Duodenal mucosa (tissue), 2 donors: ENCODE results near the gene YAE1.

Experiments
- H3K27ac ChIP-seq: one replicate; pipeline ENCODE4 v1.7.0; 2013; ENCODE audit warnings: low read depth, low read length
- H3K27me3 ChIP-seq, 2 donors: one replicate each; pipeline ENCODE4 v1.7.0; 2013; ENCODE audit warnings: low read length in 2 of 2, control low read depth in 1 of 2; ENCODE audit not compliant: insufficient read depth in 2 of 2, control insufficient read depth in 1 of 2
- H3K36me3 ChIP-seq, 2 donors: one replicate each; pipeline ENCODE4 v1.7.0; 2013; ENCODE audit warnings: low read length in 2 of 2, control low read depth in 1 of 2; ENCODE audit not compliant: insufficient read depth in 2 of 2, control insufficient read depth in 1 of 2
- H3K4me1 ChIP-seq, 2 donors: one replicate each; pipeline ENCODE4 v1.7.0; 2013; ENCODE audit warnings: low read length in 2 of 2, control low read depth in 1 of 2; ENCODE audit not compliant: insufficient read depth in 2 of 2, control insufficient read depth in 1 of 2
- H3K4me3 ChIP-seq, 2 donors: one replicate each; pipeline ENCODE4 v1.7.0; 2013; ENCODE audit warnings: low read length in 2 of 2, low read depth in 1 of 2
- H3K9ac ChIP-seq, 2 donors: one replicate each; pipeline ENCODE4 v1.7.0; 2013; ENCODE audit warnings: low read length in 2 of 2, low read depth in 1 of 2
- H3K9me3 ChIP-seq, 2 donors: one replicate each; pipeline ENCODE4 v1.7.0; 2013; ENCODE audit warnings: low read length in 2 of 2, control low read depth in 1 of 2; ENCODE audit not compliant: control insufficient read depth in 1 of 2

YAE1 gene

GRCh38 chr7:39550411-39550810 is 15.8 kb upstream of the YAE1 start:
- Histone ChIP-seq H3K36me3 (no peaks in the 10 kb centered on the region), H3K27ac (no peak overlapping the region), H3K9ac (no peak overlapping the region), H3K27me3 (no peaks in the 10 kb centered on the region), H3K4me3 (no peak overlapping the region), H3K9me3 (peaks cover 7 to 9% of the 10 kb centered on the region in 2 donors), H3K4me1 (no peaks in the 10 kb centered on the region)

- no peaks in the 10 kb centered on the region for H3K4me1 ChIP-seq
- no peaks in the 10 kb centered on the region for H3K36me3 ChIP-seq
- H3K9ac ChIP-seq: no peak overlapping the region
- no peaks in the 10 kb centered on the region for H3K9me3 ChIP-seq
- H3K4me3 ChIP-seq: no peak overlapping the region
- no peaks in the 10 kb centered on the region for H3K27me3 ChIP-seq
- no peak overlapping the region for H3K27ac ChIP-seq
Observed at GRCh38 chr7:39553436-39553835, 12.8 kb upstream of the YAE1 start.

GRCh38 chr7:39554583-39555165 is 11.5 kb upstream of the YAE1 start:
- no peaks in the 10 kb centered on the region for H3K27me3 ChIP-seq

GRCh38 chr7:39557222-39557621 is 9.0 kb upstream of the YAE1 start:
- Histone ChIP-seq H3K36me3 (no peaks in the 10 kb centered on the region), H3K4me1 (peaks cover 0 to 4% of the 10 kb centered on the region in 2 donors), H3K4me3 (no peak overlapping the region), H3K9me3 (no peaks in the 10 kb centered on the region), H3K27me3 (no peaks in the 10 kb centered on the region), H3K27ac (no peak overlapping the region), H3K9ac (no peak overlapping the region)

More at GRCh38 chr7:39554583-39555165, 11.5 kb upstream of the YAE1 start:
- no peaks in the 10 kb centered on the region for H3K9me3 ChIP-seq
- no peak overlapping the region for H3K27ac ChIP-seq
- H3K36me3 ChIP-seq: no peaks in the 10 kb centered on the region
- H3K4me3 ChIP-seq: no peak overlapping the region
- H3K4me1 ChIP-seq: no peaks in the 10 kb centered on the region
- no peak overlapping the region for H3K9ac ChIP-seq

GRCh38 chr7:39557911-39558310 is 8.3 kb upstream of the YAE1 start:
- Histone ChIP-seq H3K27me3 (no peaks in the 10 kb centered on the region), H3K9ac (no peak overlapping the region), H3K4me3 (no peak overlapping the region), H3K27ac (no peak overlapping the region), H3K36me3 (no peaks in the 10 kb centered on the region), H3K4me1 (peaks cover 0 to 4% of the 10 kb centered on the region in 2 donors), H3K9me3 (no peaks in the 10 kb centered on the region)

GRCh38 chr7:39560408-39560807 is 5.8 kb upstream of the YAE1 start:
- no peaks in the 10 kb centered on the region for H3K9me3 ChIP-seq
- peaks cover under 1 to 5% of the 10 kb centered on the region in 2 donors for H3K4me1 ChIP-seq
- H3K27ac ChIP-seq: no peak overlapping the region
- no peak overlapping the region for H3K4me3 ChIP-seq
- no peaks in the 10 kb centered on the region for H3K36me3 ChIP-seq
- no peaks in the 10 kb centered on the region for H3K27me3 ChIP-seq
- no peak overlapping the region for H3K9ac ChIP-seq

GRCh38 chr7:39560997-39561396 is 5.2 kb upstream of the YAE1 start:
- Histone ChIP-seq H3K4me3 (no peak overlapping the region), H3K4me1 (peaks cover 3 to 9% of the 10 kb centered on the region in 2 donors), H3K27ac (no peak overlapping the region), H3K36me3 (no peaks in the 10 kb centered on the region), H3K27me3 (no peaks in the 10 kb centered on the region), H3K9ac (no peak overlapping the region), H3K9me3 (no peaks in the 10 kb centered on the region)

GRCh38 chr7:39565538-39565937 is 666 bp upstream of the YAE1 start:
- peaks cover 12 to 15% of the 10 kb centered on the region in 2 donors for H3K4me1 ChIP-seq
- H3K27ac ChIP-seq: peak overlapping the region; percentile 81
- no peaks in the 10 kb centered on the region for H3K27me3 ChIP-seq
- H3K36me3 ChIP-seq: peaks cover 0 to 7% of the 10 kb centered on the region in 2 donors
- peak overlapping the region; percentile 75 to 82 for H3K9ac ChIP-seq
- no peaks in the 10 kb centered on the region for H3K9me3 ChIP-seq
- peak overlapping the region; percentile 91 to 97 for H3K4me3 ChIP-seq

- Histone ChIP-seq H3K27me3 (no peaks in the 10 kb centered on the region), H3K27ac (no peak overlapping the region), H3K9ac (peak overlapping the region in 1 of 2 donors; percentile 82), H3K36me3 (peaks cover 0 to 14% of the 10 kb centered on the region in 2 donors), H3K4me3 (peak overlapping the region; percentile 91 to 97), H3K4me1 (peaks cover 11 to 12% of the 10 kb centered on the region in 2 donors), H3K9me3 (no peaks in the 10 kb centered on the region)
Observed at GRCh38 chr7:39567294-39567693, 1.1 kb downstream of the YAE1 start.

GRCh38 chr7:39574673-39575349 is 8.6 kb downstream of the YAE1 start:
- H3K27me3 ChIP-seq: no peaks in the 10 kb centered on the region
- peaks cover 3 to 23% of the 10 kb centered on the region in 2 donors for H3K36me3 ChIP-seq
- H3K9ac ChIP-seq: no peak overlapping the region
- H3K27ac ChIP-seq: no peak overlapping the region
- no peaks in the 10 kb centered on the region for H3K9me3 ChIP-seq
- H3K4me1 ChIP-seq: no peaks in the 10 kb centered on the region
- H3K4me3 ChIP-seq: no peak overlapping the region
